GM21619 (cell line): ENCODE results near the gene MTHFS.

Source experiments
- ATAC-seq: cut with Tn5 transposase; IDR thresholded peaks from one replicate; pipeline ENCODE4 v1.9.1; 2021; ENCODE audit not compliant: unreplicated experiment

Gene MTHFS

DNA sequence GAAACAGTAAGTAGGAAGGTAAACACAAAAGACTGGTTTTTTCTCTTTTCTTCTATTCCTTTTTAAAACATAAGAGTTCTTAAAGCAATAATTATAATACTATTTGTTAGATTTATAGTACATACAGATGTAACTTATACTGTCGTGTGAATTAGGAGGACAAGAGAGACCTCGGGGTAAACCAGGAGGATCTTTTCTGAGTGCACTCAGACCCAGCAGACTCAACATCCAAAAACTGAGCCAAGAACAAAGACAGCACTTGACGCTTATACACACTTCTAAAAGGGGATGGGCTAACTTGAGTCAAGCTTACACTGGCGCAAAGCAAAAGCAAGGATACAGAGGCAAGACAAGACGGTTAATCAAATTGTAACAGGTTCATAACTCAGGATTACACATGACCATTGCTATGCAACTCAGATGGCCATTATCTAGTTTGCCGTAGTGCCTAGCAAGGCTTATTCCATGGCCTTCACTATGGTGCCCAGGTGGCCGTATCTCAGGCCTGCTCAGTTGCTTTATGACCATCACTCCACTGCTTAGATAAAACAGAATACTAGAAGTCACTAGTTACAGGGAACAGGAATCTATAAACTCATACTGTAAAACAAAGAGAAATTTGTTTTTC, 18.6 kb downstream of the MTHFS start:
- no peak for ATAC-seq

DNA sequence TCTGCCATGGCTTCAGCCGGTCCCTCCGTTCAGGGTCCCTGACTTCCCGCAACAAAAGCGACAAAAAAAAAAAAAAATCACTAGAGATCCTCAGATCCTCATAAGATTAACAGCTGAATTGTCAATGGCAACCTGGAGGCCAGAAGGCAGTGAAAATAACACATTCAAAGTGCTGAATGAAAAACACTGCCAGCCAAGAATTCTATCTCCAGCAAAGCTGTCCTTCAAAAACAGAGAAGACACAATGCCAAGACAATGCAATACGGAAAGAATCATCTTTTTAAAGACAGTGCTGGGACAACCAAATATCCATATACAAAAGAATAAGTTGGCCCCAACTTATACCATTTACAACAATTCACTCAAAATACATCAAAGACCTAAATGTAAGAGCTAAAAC, 21.6 kb downstream of the MTHFS start:
- ATAC-seq = no peak

DNA sequence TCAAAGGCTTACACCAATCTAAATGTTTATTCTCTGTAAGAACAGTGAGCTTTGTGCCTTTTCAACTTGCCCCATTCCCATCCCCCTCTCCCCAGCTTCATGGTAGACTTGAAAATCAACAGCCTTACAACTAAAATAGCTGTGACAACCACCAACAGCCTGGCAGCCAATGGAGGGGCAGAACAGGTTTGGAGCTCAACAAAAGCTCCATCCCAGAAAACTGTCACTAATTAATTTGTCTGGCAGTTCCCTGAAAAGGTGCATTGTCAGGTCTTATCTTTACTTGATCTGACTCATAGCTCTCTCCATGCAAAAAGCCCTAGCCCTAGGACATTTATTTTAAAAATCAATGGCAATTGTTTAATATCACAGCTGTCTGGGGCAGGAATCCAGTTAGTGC, 22.6 kb downstream of the MTHFS start:
- ATAC-seq = no peak

DNA sequence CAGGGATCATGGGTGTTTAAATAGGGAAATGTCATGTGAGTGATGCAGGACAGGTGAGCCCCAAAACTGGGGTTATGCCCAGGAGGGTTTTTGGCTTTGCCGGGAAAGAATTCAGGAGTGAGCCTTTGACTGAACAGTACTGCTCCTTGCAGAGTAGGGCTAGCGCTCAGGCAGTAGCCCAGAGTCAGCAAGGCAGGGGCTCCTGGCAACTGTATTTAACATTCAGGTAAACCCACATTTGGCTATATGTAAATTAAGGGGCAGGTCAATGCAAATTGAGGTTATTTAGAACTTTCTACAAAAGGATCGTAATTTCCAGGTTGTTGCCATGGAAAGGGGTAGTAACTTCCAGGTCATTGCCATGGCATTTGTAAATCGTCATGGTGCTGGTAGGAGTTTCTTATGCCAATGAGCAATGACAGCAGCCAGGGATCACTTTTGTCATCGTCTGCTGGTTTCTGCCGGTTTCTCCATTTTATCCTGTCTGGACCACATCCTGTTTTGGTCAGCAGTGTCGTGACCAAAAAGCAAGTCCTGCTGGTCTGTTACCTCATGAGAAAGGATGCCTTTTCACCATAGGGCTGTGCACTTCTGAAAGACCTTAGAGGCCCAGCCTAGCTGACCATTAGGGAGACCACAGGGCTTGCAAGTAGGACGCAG, 24.3 kb downstream of the MTHFS start:
- no peak for ATAC-seq

DNA sequence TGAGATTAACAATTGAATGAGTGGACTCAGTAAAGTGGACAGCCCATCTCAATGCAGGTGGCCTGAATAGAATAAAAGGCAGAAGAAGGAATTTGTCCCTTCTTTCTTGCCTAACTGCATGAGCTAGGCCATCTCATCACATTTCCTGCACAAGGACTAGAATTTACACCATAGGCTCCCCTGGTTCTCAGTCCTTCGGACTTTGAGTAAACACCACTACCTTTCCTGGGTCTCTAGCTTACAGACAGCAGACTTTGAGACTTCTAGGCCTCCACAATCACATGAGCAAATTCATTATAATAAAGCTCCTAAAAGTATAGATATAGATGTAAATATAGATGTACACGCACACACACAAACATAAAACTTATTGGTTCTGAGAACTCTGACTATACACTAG, 28.3 kb downstream of the MTHFS start:
- ATAC-seq = no peak

DNA sequence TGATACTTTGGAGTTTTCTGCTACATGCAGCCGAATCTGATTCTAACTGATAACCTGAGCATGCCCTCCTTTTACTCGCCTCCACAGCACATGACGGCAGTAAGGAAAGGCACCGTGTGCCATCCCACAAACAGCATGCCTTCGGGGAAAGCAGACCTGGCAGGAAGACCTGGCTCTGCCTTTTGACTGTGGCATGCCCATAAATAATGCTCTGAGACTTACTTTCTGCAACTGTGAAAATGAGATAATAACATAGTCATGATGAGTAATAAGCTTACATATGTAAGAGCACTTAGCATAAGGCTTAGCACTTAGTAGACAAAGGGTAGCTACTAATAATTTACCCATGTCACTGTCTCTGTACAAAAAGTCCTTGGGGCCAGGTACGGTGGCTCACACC, 32.9 kb downstream of the MTHFS start:
- ATAC-seq = no peak

DNA sequence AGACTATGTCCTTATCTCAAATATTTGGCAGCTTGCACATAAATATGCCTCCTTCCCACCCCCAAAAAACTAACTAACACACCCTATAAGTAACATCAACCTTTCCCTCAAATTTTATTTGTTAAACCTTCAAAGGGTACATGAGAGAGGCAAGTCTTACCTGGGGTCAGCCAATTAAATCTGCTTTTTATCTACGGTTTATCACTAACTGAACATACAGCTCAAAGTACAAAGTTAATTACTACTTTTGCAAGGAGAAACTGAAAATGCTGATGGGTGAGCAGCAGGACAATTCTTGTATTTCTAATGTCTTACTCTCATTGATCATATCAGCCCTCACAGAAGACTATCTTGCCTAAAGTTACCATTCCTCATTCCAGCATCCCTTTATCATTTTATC, 34.6 kb downstream of the MTHFS start:
- ATAC-seq = no peak

DNA sequence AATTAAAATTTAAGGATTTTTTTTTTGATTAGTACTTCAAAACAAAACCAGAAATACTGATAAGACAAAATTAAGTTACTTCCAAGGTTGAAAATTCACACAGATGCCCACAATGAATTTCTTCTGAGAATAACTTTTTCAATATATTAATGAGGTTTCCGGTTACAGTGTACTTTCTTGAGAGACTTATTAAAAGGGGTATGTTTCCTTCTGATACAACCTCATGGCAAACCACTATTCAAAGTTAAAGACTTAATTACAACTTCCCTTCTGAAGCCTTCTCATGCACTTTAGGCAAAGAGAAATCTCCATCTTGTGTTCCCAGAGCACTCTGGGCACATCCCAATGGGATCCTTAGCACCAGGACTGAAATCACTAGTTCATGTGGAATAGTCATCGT, 36.2 kb downstream of the MTHFS start:
- ATAC-seq = no peak

DNA sequence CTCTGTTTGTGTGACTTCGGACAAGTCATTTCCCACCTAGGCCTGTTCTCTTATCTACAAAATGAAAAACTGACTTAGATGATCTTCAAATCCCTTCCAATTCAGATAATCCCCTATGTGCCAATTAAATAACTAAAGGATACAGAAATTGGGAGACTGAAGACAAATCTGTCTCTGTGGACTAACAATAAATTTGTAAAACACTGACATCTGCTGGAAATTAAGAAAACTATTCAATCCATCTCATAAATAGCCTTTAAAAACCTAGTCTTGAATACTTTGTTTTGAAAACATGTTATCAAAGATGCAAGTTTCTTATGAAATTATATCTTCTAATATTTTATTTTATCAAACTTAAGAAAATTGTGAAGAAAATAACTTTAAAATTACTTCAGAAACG, 38.3 kb downstream of the MTHFS start:
- ATAC-seq = no peak

DNA sequence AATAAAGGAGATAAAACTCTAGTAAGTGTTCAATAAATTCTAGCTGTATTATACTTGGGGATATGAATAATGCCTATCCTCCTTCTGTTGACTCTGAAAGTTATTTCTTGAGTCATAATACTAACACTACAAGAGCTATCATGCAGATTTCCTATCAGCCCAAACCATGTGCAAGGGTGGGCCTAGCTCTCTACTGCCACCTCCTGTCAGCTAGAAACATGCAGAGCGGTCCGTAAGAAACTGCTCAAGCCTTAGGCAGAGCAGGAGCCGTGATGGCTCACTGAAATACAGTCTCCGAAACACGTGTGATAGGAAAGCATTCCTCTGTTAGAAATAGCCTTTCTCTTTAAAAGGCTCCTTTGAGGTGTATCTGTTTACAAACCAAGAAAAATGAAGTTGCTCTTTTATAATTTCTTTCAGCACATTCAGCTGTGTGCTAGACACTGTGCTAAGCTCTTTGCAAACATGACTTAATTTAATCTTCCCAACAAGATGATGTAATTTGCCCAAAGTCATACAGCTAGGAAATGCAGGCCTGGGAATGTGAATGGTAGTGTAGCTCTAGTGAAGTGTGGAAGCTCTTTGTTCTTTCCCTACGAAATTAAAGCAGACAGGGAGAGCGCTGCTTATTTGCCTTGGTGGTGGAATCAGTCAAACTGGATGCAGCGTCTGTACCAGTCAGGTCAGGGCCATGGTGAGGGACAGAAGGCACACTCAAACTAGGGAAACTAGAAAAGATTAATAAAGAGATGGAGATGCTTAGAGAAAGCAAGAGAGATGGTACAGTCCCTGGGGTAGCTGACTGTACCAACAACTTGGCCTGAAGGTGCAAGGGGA, 43.1 kb downstream of the MTHFS start:
- ATAC-seq = peak; percentile 91

DNA sequence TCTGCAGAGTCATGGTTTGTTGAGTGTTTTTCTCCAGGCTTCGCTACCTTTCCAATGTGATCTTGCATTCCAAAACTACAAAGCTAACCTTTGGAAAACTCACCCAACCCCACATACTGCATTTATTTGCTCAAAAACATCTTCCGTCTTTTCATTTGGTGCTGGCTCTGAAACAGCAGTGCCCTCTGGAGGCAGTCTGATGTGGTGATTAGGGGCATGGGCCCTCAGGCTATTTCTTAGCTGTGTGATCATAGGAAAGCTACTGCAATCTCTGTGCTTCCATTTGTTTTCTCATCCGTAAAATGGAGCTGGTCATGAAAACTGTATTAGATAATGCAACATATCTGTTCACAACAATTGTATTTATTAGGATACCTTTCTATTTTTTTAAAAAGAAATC, 47.0 kb downstream of the MTHFS start:
- no peak for ATAC-seq

DNA sequence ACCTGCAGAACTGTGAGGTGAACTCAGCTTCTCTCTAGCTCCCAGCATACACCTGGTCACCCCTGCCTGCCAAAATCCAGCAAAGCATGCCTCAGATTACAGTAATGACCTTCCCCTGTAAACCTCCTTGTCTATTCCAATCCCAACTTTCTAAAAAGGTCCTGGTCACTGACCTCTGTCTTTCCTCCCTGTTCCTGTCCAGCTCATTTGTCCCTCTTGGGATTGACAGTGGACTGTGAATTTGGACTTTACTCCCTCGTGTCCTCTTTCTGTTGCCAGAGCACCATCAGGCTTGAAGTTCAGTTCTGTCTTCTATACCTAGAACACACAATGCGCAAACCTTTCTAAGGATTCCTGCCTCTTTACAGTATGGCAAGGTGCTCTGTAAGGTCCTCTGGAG, 50.3 kb downstream of the MTHFS start:
- no peak for ATAC-seq

DNA sequence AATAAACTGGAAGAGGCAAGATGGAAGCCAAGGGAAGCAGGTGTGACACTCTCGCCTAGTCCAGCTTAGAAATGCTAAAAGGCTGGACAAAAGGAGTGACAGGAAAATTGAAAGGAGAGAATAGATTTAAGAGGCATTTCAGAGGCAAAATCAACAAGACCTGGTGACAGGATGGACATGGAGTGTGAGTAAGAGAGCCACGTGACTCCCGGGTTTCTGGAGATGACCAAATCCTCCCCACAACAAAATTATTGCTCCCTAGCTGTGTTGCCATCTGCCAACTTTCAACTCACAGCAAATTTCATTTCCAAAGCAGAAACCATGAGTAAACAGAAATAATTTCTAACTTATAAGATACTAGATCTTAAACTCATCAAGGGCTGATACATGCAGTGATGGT, 52.6 kb downstream of the MTHFS start:
- ATAC-seq = no peak

DNA sequence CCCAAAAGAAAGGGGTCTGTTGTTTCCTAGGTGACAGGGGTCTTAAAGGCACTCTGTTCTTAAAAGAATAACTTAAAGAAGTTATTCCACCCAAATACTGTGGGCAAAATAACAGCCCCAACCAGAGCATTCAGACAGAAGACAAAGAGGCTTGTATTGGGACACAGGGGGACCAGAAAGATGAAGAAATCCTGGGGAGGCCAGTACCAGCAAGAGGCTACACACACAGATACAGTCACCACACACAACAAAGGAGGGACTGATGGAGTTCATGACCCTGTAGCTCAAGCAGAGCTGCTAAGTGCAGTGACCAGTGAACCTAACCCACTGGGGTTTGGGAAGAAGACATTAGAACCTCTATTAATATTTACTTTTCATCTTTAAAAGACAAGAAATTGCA, 59.0 kb downstream of the MTHFS start:
- no peak for ATAC-seq

DNA sequence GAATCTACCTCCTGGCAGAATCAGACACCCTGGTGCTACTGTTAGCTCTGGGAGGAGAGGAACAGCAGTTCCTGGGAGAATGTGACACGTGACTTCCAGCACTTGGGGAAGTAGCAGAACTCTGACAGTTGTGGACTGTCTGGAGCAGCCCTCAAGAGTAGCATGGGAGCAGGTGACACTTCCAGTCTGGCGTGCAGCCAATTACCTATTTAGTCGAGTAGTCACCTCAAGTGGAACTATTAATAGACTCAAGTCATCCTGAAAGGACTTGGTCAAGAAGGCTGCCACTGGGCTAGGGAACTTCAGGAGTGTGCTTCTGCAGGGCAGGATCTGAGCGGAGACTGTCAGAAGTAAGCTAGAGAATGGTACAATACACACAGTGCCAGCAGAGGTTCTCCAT, 62.3 kb downstream of the MTHFS start:
- no peak for ATAC-seq

DNA sequence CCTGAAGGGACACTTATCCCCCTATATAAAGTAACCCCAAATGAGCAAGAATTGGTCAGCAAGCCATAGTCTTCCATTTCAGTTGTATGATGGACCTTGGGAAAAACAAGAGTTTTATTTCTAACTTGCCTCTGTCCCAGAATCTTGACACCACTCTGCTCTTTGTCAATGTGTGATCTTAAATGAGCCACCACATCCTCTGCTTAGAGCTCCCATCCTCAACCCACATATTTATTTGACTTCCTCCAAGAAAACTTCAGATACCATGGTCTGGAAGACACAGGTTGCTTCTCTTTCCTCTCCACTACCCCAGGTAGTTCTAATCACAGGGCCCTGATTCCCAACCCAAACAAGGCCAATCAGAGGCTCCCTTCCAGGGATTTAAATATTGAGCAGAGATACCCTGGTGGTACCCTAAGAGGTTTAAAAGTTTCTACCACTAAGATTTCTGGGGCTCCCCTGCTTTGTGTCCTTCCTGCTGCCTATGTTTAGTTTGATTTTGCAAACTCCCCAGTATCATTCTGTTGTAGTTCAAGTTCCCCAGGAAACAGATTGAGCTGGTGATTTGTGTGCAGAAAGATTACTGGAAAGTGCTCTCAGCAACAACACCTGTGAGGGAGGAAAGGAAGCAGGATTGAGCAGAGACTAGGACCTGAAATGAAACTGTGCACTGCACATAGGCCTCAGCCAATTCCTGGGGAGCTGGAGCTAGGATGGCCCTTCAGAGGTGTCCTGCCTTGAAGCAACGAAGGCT, 64.3 kb downstream of the MTHFS start:
- ATAC-seq = no peak

DNA sequence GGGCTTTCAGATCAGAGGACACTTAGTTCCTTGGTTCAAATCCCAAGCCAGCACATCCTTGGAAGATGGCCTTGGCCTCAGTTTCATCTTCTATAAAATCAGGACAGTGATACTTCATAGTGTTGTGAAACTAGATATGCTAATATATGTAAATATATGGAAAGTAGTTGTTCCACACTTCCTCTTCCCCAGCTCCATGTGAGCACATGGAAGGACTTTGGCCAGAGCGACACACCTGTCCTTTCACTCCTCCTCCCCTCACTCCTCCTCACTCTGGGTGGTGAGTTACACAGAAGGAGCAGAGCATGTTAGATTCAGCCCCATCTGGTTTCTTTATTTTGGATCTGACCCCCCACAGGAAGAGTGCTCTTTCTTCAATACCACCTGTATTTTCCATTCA, 65.2 kb downstream of the MTHFS start:
- no peak for ATAC-seq

DNA sequence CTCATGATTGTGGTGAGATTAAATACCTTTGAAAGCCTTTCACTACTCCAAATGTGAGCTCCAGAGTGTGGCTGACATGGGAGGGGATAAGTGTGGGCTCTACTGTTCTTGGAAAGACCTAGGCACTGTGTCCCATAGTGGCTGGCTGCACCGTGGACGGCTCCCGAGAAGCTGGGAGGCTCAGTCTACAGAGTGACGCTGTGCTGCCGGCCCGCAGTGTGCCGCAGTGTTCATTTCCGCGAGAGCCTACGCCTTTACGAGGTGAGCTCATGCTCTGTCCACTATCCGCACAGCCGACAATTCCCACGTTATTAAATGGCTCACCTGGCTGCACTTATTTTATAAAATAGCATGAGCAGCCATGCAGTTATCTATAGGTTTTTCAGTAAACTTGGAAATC, 66.9 kb downstream of the MTHFS start:
- ATAC-seq = no peak

DNA sequence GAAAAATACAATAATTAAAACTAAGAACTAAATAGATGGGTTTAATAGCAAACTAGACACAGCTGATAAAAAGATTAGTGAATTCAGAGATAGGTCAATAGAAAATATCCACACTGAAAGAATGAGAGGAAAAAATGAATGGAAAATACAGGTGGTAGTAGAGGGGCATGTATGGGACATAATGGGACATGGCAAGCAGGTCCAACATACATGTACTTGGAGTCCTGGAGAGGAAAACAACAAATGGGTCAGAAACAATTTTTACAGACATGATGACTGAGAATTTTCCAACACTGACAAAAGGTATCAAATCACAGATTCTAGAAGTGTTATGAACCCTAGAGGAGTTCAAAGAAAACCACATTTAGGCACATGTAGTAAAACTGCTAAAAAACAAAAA, 68.4 kb downstream of the MTHFS start:
- ATAC-seq = no peak

DNA sequence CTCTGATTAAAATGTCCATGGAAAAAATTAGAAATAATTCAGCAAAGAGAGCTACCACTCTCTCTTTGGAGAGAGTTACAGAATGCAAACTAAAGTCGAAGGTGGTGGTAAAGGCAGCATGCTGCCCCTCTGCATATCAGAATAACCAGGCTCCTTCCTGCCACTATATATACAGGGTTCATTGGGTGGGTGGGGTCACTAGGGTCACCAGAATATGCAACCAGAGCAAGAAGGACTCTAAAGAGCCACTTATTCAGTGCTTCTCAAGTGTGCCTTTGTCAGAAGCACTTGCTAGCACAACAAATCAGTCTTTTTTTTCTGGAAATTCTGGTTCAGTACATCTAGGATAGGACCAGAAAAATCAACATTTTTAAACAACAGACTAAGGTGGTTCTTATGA, 70.0 kb downstream of the MTHFS start:
- no peak for ATAC-seq

DNA sequence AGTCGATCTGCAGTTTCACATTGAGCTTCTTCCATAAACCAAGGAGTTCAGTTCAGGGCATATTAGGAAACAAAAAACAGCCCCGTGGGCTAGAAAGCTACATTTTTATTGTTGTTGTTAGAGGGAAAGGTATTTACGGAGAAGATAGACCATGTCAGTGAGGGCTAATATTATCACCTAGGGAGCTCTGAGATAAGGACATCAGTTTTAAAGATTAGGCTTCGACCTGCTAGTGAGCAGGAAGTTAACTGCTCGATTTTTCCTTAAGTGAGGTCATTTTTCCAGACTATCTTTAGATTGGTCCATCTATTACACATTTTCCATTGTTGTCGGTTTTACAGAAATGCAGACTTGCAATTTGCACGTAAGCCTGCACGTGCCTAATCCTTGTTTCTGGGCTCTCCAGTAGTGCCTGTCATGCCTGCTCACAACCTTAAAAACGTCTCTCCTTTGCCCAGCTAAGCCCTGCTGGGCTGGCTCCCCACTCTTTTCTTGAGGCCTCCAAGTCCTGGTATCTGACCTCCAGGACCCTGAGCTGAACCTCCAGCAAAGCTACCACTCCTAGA, 72.6 kb downstream of the MTHFS start:
- no peak for ATAC-seq
